ENCODE results near the gene PPP1CB.
"Not testable (repeated sequence)": the region's sequence is repeated elsewhere in the genome, so short reads cannot be mapped to it uniquely, and the experiment has no call there.

The PPP1CB gene

DNA sequence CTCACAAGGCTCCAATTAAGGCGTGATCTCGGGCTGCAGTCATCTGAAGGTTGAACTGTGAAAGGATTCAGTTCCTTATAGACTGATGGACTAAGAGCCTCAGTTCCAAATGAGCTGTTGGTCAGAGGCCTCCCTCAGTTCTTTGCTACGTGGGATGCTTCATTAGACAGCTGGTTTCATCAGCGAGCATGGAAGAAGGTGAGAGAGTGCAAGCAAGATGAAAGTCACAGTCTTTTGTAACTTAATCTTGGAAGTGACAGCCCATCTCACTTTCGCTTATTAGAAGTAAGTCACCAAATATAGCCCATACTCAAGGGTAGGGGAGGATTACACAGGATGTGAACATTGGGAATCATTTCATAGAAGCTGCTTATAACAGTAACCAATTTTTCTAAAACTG is 26.8 kb downstream of the PPP1CB start:
- no peak for DNase-seq

DNA sequence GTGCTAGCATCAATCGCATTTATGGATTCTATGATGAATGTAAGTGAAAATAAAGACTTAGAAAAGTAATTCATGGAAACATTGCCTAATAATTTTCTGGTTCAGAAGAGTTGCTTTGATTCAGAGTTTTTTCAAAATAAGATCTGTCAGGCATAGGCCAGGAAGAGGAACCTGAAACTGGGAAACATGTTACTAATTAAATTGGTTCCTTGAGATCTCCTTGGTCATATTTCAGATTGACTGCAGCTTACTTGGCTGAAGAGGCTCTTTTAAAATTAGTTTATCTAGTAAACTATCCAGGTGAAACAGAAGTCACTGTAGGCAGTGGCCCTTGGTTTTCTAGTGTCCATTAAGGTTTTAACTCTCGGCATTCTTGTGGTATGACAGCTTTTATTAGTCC is 27.4 kb downstream of the PPP1CB start:
- DNase-seq = no peak

DNA sequence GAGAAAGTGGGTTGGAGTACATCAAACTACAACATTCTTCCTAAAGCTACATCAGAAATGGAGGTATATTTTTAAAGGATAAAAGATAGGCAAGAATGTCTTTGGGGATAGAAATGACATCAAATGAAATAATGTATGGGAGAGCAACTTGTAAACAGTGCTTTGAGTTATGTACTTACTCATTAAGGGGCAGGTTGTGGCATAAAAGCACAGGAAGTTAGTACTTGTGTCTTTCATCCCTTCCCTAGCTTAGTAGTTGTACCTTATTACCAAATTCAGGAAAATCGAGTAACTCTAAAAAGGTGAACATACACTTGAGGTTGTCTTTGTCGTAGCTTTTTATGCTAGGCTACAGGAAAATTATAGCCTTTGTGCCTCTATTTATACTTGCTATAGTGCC is 28.9 kb downstream of the PPP1CB start:
- DNase-seq = no peak

DNA sequence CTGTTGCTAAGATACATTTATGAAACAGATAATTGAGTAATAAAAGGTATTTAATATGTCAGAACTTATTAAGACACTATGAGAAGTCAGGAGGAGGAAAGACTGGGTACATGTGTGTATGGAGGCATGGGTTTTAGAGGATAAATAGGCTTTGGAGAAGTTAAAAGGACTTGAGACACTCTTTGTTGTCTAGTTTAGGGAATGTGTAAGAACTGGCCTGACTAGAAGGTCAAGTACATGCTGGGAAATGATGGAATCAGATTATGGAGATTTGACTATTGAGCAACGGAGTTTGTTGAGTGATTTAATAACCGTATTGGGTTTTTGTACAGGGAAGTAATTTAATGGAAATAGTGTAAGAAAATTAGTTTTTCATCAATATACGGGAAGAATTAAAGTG is 30.8 kb downstream of the PPP1CB start:
- DNase-seq = no peak

DNA sequence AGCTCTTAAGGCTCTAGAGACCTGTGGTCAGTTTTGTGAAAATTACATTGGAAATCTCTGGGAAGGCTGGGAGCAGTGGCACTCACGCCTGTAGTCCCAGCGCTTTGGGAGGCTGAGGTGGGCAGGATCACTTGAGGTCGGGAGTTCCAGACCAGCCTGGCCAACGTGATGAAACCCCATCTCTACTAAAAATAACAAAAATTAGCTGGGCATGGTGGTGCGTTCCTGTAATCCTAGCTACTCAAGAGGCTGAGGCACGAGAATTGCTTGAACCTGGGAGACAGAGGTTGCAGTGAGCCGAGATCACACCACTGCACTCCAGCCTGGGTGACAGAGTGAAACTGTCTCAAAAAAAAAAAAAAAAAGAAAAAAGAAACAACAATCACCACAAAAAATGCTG is 32.9 kb downstream of the PPP1CB start:
- not testable (repeated sequence) for DNase-seq

DNA sequence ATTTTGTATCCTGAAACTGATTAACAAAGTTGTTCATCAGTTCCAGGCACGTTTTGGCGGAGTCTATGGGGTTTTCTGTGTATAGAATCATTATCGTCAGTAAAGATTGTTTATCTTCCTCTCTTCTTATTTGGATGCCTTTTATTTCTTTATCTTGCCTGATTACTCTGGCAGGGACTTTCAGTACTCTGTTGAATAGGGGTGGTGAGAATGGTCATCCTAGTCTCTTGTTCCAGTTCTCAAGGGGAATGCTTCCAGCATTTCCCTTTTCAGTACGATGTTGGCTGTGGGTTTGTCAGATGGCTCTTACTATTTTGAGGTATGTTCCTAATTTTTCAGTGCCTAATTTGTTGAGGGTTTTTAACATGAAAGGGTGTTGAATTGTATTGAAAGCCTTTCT is 45.0 kb downstream of the PPP1CB start:
- DNase-seq = no peak

DNA sequence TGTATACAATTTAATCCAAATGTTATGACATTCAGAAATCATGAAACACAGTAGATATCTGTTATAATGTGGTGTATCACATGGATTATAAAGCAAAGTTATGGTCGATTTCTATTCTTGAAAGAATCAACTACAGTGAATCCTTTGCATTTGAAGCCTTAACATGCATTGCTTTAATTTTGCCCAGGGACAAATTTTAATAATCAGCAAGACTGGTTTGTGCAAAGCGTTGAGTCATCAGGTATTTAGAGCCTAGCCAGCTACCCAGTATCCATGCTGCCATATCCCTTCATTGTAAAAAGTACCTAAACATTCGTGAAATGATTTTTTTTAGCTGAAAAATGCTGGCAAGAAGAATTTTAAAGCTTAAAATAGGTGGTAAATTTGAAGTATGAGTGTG is 50.1 kb downstream of the PPP1CB start:
- DNase-seq = no peak

DNA sequence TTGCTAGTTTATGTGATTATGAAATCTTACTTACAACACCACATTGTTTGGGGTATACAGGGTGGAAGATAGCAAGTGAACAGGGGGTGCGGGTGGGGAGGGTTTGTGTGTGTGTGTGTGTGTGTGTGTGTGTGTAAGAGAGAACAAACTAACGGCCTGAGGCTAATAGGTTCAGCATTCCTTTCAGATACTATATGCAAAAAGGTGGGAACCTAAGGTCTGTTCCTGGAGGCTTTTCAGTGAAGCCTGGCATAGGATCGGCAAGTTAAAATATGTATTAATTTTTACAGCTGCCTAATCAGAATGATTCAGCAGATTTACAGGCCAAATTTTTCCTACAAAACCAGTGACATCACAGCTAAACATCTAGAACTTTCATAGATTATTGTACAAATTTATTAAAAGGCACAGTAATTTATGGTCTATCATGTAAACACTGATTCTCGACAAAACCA is 51.4 kb downstream of the PPP1CB start:
- DNase-seq = no peak

DNA sequence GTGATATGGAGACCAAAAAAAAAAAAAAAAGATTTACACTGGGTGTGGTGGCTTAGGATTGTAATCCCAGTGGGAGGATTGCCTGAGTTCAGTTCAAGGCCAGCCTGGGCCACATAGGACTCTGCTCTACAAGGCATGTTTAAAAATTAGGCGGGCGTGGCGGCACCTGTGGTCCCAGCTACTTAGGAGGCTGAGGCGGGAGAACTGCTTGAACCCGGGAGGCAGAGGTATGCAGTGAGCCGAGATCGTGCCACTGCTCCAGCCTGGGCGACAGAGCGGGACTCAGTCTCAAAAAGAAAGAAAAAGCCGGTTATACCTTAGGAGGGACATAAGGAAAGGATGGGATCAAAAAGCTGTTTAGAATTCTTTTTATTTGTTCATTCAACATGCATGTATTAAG is 58.3 kb downstream of the PPP1CB start:
- no peak for DNase-seq

DNA sequence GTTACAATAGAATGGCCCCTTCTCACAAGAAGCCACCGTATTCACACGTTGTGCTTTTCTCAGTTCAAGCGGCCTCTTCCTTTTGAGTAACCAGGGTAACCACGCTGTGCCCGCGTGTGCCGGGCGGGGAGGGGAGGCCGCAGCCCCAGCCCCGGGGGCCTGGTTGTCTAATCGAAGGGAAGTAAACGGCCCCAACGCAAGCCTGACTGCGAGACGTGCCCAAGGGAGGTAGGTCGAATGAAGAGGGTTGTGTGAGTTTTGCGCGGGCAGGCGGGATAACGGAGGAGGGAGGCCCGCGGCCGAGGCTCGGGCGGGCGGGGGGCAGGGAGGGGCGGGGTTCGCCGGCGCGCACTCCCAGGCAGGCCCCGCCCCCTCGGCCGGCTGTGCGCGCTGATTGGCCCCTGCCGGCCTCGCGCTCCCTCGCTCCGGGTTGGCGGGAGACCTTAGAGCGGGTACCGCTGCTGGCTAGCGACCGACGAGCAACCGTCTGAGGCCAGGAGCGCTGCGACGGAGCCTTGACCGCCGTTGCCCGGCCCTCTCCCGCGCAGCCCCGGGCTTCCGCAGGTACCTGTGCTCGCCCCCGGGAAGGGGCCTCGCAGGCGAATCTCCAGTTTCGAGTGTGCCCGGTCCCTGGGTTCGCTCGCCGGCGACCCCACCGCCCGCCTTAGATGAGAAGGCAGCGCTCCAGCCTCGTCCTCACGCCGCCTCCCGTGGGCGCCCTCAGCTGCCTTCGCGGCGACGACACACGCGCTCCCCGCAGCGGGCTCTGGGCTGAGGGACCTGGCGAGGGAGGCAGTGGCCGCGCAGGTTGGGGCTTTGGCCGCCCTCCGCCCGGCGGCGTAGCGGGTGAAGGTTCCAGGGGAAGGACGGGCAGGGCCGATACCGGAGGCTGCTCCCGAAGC is 59.0 kb downstream of the PPP1CB start, which contains the start of gene SPDYA:
Gene SPDYA, plus strand, starts transcription at position 451 of the 902 bp plus-strand sequence. CDS start 5,181 bp downstream, outside the sequence.
- peak in 48 of 56 donors; percentile 2 to 76 (median 37) for DNase-seq

DNA sequence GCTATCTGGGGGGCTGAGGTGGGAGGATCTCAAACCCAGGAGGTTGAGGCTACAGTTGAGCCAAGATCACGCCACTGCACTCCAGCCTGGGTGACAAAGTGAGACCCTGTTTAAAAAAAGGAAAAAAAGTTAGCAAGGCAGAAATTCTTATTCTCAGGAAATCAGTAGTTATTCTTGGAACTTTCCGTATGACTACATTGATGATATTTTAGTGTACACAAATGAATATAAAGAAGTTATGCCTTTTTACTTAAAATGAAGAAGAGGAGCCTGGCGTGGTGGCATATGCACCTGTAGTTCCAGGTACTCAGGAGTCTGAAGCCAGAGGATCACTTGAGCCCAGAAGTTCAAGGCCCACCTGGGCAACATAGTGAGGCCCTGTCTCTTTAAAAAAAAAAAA is 66.4 kb downstream of the PPP1CB start:
- no peak for DNase-seq

DNA sequence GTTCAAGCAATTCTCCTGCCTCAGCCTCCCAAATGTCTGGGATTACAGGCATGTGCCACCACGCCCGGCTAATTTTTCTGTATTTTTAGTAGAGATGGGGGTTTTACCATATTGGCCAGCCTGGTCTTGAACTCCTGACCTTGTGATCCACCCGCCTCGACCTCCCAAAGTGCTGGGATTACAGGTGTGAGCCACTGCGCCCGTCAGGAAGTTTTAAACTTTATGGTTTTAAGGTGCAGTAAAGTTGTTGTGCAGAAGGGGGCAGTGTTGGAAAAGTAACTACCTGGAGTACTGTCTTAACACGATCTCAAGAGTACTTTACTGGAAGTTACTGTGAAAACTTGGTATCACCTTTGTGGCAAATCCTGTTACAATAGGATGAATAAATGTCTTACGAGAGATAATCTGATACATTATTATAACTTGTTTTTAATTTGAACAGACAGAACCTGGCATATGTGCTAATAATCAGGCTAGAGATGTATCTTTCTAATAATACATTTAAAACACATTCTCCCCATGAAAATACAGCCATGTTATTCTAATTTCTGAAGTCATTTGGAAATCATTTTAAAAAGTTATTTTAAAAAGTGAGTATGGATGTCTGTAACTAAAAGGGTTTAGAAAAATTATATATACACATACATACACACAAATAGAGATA is 69.8 kb downstream of the PPP1CB start:
- peak in 12 of 56 donors; percentile 1 to 38 (median 10) for DNase-seq

DNA sequence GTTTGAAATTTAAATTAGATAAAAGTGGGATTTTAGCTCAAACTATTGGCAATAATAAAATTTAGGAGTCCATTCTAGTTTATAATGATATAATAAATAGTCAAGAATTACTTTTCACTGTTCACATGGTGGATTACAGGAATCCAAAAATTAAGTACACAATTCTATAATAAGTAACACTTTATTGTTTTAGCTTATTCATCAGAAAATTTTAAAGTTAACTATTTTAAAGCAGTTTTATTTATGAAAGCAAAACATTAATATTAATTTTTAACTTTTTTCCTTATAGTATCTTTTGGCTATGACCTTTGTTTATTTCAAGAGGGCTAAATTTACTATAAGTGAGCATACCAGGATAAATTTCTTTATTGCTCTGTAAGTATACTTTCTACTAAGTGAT is 70.4 kb downstream of the PPP1CB start:
- no peak for DNase-seq

DNA sequence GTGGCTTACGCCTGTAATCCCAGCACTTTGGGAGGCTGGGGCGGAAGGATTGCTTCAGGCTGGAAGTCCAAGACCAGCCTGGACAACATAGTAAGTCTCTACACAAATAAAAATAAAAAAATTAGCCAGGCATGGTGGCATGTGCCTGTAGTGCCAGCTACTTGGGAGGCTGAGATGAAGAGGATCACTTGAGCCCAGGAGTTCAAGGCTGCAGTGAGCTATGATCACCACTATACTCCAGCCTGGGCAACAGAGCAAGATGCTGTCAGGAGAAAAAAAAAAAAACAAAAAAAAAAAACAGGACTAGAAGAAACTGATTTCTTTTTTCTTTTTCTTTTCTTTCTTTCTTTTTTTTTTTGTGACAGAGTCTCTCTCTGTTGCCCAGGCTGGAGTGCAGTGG is 72.6 kb downstream of the PPP1CB start:
- DNase-seq = no peak

DNA sequence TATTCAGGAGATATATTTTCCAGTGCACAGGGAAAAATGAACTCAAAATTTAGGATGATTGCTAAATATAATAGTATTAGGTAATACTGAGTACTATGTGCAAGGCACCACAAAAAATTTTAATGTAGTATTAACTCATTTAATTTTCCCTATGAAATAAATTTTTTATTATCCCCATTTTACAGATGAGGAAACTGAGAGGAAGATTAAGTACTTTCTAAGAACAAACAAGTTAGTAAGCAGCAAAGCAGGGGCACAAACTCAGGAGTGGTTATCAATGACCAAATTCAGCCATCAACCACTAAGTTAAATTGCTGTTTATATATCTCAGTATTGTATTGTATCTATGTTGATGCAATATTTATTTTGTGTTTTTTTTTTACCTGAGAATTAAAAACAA is 73.2 kb downstream of the PPP1CB start:
- DNase-seq = no peak

DNA sequence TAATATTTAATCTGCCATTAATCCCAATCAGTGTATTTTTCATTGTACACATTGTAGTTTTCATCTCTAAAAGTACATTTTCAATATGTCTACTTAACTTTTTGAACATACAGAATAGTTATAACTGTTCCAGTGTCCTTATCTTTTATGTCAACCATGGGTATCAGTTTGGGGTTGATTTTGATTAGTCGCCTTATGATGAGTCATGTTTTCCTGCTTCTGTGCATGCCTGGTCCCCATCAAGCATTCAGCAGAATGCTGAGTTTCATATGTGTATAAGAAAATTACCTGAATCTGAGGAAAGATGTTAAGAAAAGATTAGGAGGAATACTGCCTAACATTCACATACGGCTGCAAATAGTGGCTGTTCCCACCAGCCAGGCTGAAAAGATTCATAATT is 76.8 kb downstream of the PPP1CB start:
- no peak for DNase-seq

DNA sequence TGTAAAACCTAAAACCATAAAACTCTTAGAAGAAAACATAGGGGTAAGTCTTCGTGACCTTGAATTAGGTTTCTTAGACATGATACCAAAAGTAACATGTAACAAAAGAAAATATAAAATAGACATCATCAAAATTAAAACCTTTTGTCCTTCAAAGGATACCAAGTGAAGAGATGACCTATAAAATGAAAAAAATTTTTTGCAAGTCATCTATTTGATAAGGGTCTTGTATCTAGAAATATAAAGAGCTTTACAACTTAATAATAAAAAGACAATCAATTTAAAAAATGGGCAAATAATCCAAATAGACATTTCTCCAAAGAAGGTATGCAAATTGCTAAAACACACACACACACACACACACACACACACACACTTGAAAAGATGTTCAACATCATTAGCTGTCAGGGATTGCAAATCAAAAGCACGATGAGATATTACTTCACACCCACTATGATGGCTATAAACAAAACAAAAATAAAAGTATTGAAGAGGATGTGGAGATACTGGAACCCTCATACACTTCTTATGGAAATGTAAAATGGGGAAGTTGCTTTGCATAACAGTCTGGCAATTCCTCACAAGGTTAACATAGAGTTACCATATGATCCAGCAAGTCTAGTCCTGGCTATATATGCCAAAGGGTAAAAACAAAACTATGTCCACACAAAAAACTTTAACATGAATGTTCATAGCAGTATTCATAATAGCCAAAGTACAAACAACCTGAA is 82.3 kb downstream of the PPP1CB start:
- DNase-seq = no peak

DNA sequence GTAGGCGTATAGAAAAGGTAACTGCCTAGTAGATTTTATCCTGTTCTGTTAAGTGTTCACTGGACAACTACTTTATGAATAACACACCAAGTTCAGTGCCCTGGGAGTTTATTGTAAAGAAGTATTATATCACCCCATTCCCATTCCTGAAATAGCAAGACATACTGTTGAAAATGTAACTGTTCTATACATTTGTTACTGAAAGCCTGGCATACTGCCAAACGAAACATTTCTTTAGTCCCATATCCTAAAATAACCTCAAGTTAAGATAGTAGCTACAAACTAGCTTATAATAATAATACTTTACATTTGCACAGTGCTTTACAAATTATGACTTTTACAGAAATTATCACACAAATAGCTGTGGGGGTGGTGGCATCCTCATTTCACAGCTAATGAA is 84.2 kb downstream of the PPP1CB start:
- no peak for DNase-seq

DNA sequence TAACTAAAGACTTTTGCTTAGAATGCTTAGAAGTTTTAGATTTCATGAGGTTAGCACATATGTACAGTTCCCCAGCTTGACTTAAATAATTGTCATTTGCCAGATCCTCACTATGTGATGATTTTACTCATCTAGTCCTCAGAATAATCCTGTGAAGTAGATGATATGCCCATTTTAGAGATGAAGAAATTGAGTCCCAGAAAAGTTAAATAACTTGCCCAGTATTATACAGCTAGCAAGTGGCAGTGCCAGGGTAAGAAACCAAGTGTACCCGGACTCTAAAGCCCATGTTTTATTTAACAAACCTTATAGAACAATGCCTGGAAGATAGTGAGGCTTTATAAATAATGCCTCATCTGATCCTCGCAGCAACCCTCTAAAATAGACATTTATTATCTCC is 87.3 kb downstream of the PPP1CB start:
- no peak for DNase-seq

DNA sequence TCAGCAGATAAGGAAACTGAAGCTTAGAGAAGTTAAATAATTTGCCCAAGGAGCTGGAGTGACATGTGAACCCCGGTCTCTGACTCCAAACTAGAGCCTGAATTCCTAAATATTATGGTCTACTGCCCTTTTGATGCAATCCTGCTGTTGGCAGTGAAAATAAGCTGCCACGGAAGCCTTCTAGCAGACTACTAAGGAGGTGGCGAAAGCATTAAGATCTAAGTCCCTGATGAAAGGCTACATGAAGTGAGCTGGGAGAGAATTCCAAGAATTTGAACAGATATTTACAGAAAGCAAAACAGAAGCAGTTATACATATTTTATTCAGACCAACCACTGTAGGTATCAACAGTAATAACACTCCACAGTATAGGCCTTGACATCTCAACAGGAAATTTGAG is 90.4 kb downstream of the PPP1CB start:
- DNase-seq = no peak

All from nucleus accumbens (tissue), 56 donors.